Neural progenitor cell (in vitro differentiated cells): ENCODE data around the gene PTX3.

ENCODE experiments used
- EZH2 ChIP-seq: fragments of 200-600 bp; sonication (generic); IDR thresholded peaks from 2 replicates; pipeline ENCODE4 v1.6.1; 2017; ENCODE audit warnings: antibody characterized with exemption, mild to moderate bottlenecking, moderate library complexity
- TF ChIP-seq, protein P1 (sequence below): fragments of 200-600 bp; sonication (generic); IDR thresholded peaks from 2 replicates; pipeline ENCODE4 v1.5.1; 2017; ENCODE audit warnings: antibody characterized with exemption, mild to moderate bottlenecking

- TF ChIP-seq, protein P1, sequence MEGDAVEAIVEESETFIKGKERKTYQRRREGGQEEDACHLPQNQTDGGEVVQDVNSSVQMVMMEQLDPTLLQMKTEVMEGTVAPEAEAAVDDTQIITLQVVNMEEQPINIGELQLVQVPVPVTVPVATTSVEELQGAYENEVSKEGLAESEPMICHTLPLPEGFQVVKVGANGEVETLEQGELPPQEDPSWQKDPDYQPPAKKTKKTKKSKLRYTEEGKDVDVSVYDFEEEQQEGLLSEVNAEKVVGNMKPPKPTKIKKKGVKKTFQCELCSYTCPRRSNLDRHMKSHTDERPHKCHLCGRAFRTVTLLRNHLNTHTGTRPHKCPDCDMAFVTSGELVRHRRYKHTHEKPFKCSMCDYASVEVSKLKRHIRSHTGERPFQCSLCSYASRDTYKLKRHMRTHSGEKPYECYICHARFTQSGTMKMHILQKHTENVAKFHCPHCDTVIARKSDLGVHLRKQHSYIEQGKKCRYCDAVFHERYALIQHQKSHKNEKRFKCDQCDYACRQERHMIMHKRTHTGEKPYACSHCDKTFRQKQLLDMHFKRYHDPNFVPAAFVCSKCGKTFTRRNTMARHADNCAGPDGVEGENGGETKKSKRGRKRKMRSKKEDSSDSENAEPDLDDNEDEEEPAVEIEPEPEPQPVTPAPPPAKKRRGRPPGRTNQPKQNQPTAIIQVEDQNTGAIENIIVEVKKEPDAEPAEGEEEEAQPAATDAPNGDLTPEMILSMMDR = no peak
- TF ChIP-seq EZH2 = no peak
These were observed 30.3 kb upstream of the PTX3 start for GRCh38 chr3:157406394-157406793.
